ENCODE results near the gene GMPR2.
"Not testable (repeated sequence)": the region's sequence is repeated elsewhere in the genome, so short reads cannot be mapped to it uniquely, and the experiment has no call there.

The GMPR2 gene

GRCh38 chr14:24235804-24236688, 3.3 kb downstream of the GMPR2 start:
- no peak overlapping the region for H3K9ac ChIP-seq (ENCODE audit: low read length)
- H3K27me3 ChIP-seq (ENCODE audit: control insufficient read depth, insufficient read depth, low read length): no peaks in the 10 kb centered on the region
- H3K9me3 ChIP-seq (ENCODE audit: control insufficient read depth, low read depth, low read length): no peaks in the 10 kb centered on the region
- H3K27ac ChIP-seq (ENCODE audit: low read length): no peak overlapping the region
- H3K36me3 ChIP-seq (ENCODE audit: control insufficient read depth, low read depth, low read length): peaks cover 51% of the 10 kb centered on the region
- H3K4me3 ChIP-seq (ENCODE audit: low read length): no peak overlapping the region
- peaks cover 7% of the 10 kb centered on the region for H3K4me1 ChIP-seq (ENCODE audit: control insufficient read depth, low read depth, low read length)

- Histone ChIP-seq H3K9ac (ENCODE audit: low read length) (no peak overlapping the region), H3K27me3 (ENCODE audit: control insufficient read depth, insufficient read depth, low read length) (no peaks in the 10 kb centered on the region), H3K27ac (ENCODE audit: low read length) (no peak overlapping the region), H3K9me3 (ENCODE audit: control insufficient read depth, low read depth, low read length) (no peaks in the 10 kb centered on the region), H3K4me1 (ENCODE audit: control insufficient read depth, low read depth, low read length) (peaks cover 7% of the 10 kb centered on the region), H3K4me3 (ENCODE audit: low read length) (no peak overlapping the region), H3K36me3 (ENCODE audit: control insufficient read depth, low read depth, low read length) (peaks cover 51% of the 10 kb centered on the region)
These were observed 4.1 kb downstream of the GMPR2 start for GRCh38 chr14:24236689-24237462.

GRCh38 chr14:24237463-24237955, 4.8 kb downstream of the GMPR2 start:
- Histone ChIP-seq H3K4me1 (ENCODE audit: control insufficient read depth, low read depth, low read length) (peaks cover 7% of the 10 kb centered on the region), H3K27me3 (ENCODE audit: control insufficient read depth, insufficient read depth, low read length) (no peaks in the 10 kb centered on the region), H3K9me3 (ENCODE audit: control insufficient read depth, low read depth, low read length) (no peaks in the 10 kb centered on the region), H3K36me3 (ENCODE audit: control insufficient read depth, low read depth, low read length) (peaks cover 51% of the 10 kb centered on the region), H3K4me3 (ENCODE audit: low read length) (no peak overlapping the region), H3K27ac (ENCODE audit: low read length) (no peak overlapping the region), H3K9ac (ENCODE audit: low read length) (no peak overlapping the region)

GRCh38 chr14:24238123-24238522, 5.4 kb downstream of the GMPR2 start:
- Histone ChIP-seq H3K36me3 (ENCODE audit: control insufficient read depth, low read depth, low read length) (peaks cover 51% of the 10 kb centered on the region), H3K4me1 (ENCODE audit: control insufficient read depth, low read depth, low read length) (peaks cover 7% of the 10 kb centered on the region), H3K27ac (ENCODE audit: low read length) (no peak overlapping the region), H3K9ac (ENCODE audit: low read length) (no peak overlapping the region), H3K9me3 (ENCODE audit: control insufficient read depth, low read depth, low read length) (no peaks in the 10 kb centered on the region), H3K27me3 (ENCODE audit: control insufficient read depth, insufficient read depth, low read length) (no peaks in the 10 kb centered on the region), H3K4me3 (ENCODE audit: low read length) (no peak overlapping the region)

GRCh38 chr14:24238527-24239037, 5.9 kb downstream of the GMPR2 start:
- no peak overlapping the region for H3K4me3 ChIP-seq (ENCODE audit: low read length)
- H3K9ac ChIP-seq (ENCODE audit: low read length): no peak overlapping the region
- peaks cover 6% of the 10 kb centered on the region for H3K4me1 ChIP-seq (ENCODE audit: control insufficient read depth, low read depth, low read length)
- peaks cover 51% of the 10 kb centered on the region for H3K36me3 ChIP-seq (ENCODE audit: control insufficient read depth, low read depth, low read length)
- no peak overlapping the region for H3K27ac ChIP-seq (ENCODE audit: low read length)
- H3K27me3 ChIP-seq (ENCODE audit: control insufficient read depth, insufficient read depth, low read length): no peaks in the 10 kb centered on the region
- no peaks in the 10 kb centered on the region for H3K9me3 ChIP-seq (ENCODE audit: control insufficient read depth, low read depth, low read length)

GRCh38 chr14:24240110-24240918, 7.6 kb downstream of the GMPR2 start:
- peaks cover 6% of the 10 kb centered on the region for H3K4me1 ChIP-seq (ENCODE audit: control insufficient read depth, low read depth, low read length)
- H3K9ac ChIP-seq (ENCODE audit: low read length): no peak overlapping the region
- H3K27ac ChIP-seq (ENCODE audit: low read length): no peak overlapping the region
- H3K36me3 ChIP-seq (ENCODE audit: control insufficient read depth, low read depth, low read length): peaks cover 51% of the 10 kb centered on the region
- no peaks in the 10 kb centered on the region for H3K9me3 ChIP-seq (ENCODE audit: control insufficient read depth, low read depth, low read length)
- no peaks in the 10 kb centered on the region for H3K27me3 ChIP-seq (ENCODE audit: control insufficient read depth, insufficient read depth, low read length)
- no peak overlapping the region for H3K4me3 ChIP-seq (ENCODE audit: low read length)

GRCh38 chr14:24241829-24242443, 9.2 kb downstream of the GMPR2 start:
- no peaks in the 10 kb centered on the region for H3K9me3 ChIP-seq (ENCODE audit: control insufficient read depth, low read depth, low read length)
- peaks cover 6% of the 10 kb centered on the region for H3K4me1 ChIP-seq (ENCODE audit: control insufficient read depth, low read depth, low read length)
- H3K36me3 ChIP-seq (ENCODE audit: control insufficient read depth, low read depth, low read length): peaks cover 38% of the 10 kb centered on the region
- peak overlapping the region; percentile 76 for H3K9ac ChIP-seq (ENCODE audit: low read length)
- H3K4me3 ChIP-seq (ENCODE audit: low read length): peak overlapping the region; percentile 73
- peak overlapping the region; percentile 47 for H3K27ac ChIP-seq (ENCODE audit: low read length)
- no peaks in the 10 kb centered on the region for H3K27me3 ChIP-seq (ENCODE audit: control insufficient read depth, insufficient read depth, low read length)

- no peak overlapping the region for H3K27ac ChIP-seq (ENCODE audit: low read length)
- no peaks in the 10 kb centered on the region for H3K27me3 ChIP-seq (ENCODE audit: control insufficient read depth, insufficient read depth, low read length)
- peak overlapping the region; percentile 73 for H3K4me3 ChIP-seq (ENCODE audit: low read length)
- no peaks in the 10 kb centered on the region for H3K9me3 ChIP-seq (ENCODE audit: control insufficient read depth, low read depth, low read length)
- peaks cover 6% of the 10 kb centered on the region for H3K4me1 ChIP-seq (ENCODE audit: control insufficient read depth, low read depth, low read length)
- H3K36me3 ChIP-seq (ENCODE audit: control insufficient read depth, low read depth, low read length): peaks cover 25% of the 10 kb centered on the region
- peak overlapping the region; percentile 76 for H3K9ac ChIP-seq (ENCODE audit: low read length)
These were observed 10.7 kb downstream of the GMPR2 start for GRCh38 chr14:24243336-24243836.

GRCh38 chr14:24245350-24245749, 12.6 kb downstream of the GMPR2 start:
- H3K4me1 ChIP-seq (ENCODE audit: control insufficient read depth, low read depth, low read length); H3K36me3 ChIP-seq (ENCODE audit: control insufficient read depth, low read depth, low read length); H3K9ac ChIP-seq (ENCODE audit: low read length); H3K9me3 ChIP-seq (ENCODE audit: control insufficient read depth, low read depth, low read length); H3K4me3 ChIP-seq (ENCODE audit: low read length); H3K27ac ChIP-seq (ENCODE audit: low read length); H3K27me3 ChIP-seq (ENCODE audit: control insufficient read depth, insufficient read depth, low read length): not testable (repeated sequence)

GRCh38 chr14:24246765-24247212, 14.1 kb downstream of the GMPR2 start:
- H3K36me3 ChIP-seq (ENCODE audit: control insufficient read depth, low read depth, low read length): no peaks in the 10 kb centered on the region
- no peaks in the 10 kb centered on the region for H3K27me3 ChIP-seq (ENCODE audit: control insufficient read depth, insufficient read depth, low read length)
- no peaks in the 10 kb centered on the region for H3K9me3 ChIP-seq (ENCODE audit: control insufficient read depth, low read depth, low read length)
- peaks cover 6% of the 10 kb centered on the region for H3K4me1 ChIP-seq (ENCODE audit: control insufficient read depth, low read depth, low read length)
- H3K9ac ChIP-seq (ENCODE audit: low read length): no peak overlapping the region
- no peak overlapping the region for H3K27ac ChIP-seq (ENCODE audit: low read length)
- no peak overlapping the region for H3K4me3 ChIP-seq (ENCODE audit: low read length)

Measured in iPS-18a (cell line).